COLO829 (cell line): ENCODE data around the gene ZNF148.
A peak's percentile ranks its signal among the peaks of the same experiment; 100 is the strongest.
"Not testable (repeated sequence)": the region's sequence is repeated elsewhere in the genome, so short reads cannot be mapped to it uniquely, and the experiment has no call there.

Experiments used
- DNase-seq: peaks from one replicate; pipeline ENCODE4 v3.0.0; 2012; ENCODE audit warnings: low spot score

The ZNF148 gene, protein sequence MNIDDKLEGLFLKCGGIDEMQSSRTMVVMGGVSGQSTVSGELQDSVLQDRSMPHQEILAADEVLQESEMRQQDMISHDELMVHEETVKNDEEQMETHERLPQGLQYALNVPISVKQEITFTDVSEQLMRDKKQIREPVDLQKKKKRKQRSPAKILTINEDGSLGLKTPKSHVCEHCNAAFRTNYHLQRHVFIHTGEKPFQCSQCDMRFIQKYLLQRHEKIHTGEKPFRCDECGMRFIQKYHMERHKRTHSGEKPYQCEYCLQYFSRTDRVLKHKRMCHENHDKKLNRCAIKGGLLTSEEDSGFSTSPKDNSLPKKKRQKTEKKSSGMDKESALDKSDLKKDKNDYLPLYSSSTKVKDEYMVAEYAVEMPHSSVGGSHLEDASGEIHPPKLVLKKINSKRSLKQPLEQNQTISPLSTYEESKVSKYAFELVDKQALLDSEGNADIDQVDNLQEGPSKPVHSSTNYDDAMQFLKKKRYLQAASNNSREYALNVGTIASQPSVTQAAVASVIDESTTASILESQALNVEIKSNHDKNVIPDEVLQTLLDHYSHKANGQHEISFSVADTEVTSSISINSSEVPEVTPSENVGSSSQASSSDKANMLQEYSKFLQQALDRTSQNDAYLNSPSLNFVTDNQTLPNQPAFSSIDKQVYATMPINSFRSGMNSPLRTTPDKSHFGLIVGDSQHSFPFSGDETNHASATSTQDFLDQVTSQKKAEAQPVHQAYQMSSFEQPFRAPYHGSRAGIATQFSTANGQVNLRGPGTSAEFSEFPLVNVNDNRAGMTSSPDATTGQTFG

DNA sequence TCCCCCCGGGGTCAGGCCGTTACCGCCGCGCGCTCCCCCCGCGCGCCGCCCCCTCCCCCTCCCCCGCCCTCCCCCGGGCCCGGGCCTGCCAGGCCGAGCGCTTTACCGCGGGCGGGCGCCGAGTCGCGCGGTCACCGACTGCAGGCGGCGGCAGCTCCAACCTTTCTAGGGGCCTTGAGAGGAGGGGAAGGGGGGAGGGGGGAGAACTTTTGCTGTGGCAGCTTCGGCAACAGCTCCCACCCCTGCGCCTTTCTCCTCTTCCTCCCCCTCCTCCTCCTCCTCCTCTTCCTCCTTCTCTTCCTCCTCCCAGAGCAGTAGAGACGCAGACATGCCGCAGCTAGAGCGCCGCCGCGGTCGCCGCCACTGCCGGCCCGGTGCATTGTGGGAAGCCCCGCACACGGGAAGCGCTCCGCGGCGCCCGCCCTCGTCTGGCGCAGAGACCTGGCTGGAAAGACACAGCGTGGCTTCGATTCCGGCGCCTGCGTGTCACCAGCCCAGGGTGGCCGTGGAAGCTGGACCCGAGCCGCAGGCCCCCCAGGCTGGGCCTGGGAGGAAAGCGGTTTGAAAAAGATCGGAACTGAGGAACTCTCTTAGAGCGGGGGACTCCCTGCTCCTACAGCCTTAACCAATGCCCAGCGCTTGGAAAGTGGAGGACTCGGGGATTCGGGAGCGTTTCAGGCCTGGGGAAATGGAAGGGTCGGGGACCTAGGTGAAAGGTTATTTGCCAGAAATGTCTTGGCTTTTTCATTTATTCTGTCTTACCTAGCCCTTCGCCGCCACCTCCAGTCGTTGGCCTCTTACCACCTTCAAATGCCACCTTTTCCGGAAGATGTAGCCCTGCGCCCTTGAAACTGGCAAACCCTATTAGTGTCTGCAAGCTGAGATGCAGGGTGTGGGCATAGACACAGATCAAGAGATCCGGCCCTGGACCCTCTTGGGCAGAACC is at the start of gene ZNF148:
Gene ZNF148, minus strand, starts transcription at position 330 of the 946 bp plus-strand sequence. CDS start 61,685 bp downstream, outside the sequence.
- peak; percentile 86 for DNase-seq

DNA sequence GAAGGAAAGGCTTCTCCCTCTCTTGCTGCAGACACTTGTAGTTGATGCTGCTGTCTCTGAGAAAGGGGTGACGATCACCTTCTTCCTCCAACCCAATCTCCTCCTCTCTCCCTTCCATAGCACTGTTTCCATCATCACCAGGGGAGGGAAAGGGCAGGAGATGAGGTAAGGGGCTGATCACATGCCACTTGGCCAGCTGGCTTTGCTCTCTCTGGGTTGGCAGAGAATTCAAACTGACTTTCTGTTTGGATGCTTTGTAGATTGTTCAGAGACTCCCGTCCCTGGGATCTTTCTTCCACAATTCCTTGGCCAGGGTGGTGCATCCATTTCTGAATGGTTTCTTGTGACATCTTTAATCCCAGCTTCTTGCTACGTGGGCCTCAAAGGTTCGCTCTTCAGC is 43.2 kb upstream of the ZNF148 start:
- DNase-seq: no peak

DNA sequence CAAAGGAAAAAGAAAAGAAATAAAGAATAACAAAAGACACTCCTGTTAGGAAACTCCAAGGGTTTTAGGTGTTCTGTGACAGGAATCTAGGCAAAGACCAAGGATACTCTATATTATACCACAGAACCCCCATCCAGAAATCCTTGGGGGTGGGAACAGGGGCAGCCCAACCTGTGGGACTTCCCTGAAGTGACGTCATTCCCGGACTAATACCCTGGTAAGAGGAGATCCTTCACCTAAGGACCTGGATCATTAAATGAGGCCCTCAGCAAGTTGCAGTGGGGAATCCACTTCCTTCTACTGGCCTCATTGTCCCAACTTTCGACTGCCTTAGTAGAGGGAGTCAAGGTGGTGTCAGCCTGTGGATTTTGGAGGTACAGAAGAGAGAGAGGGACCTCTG is 41.1 kb upstream of the ZNF148 start:
- no peak for DNase-seq

DNA sequence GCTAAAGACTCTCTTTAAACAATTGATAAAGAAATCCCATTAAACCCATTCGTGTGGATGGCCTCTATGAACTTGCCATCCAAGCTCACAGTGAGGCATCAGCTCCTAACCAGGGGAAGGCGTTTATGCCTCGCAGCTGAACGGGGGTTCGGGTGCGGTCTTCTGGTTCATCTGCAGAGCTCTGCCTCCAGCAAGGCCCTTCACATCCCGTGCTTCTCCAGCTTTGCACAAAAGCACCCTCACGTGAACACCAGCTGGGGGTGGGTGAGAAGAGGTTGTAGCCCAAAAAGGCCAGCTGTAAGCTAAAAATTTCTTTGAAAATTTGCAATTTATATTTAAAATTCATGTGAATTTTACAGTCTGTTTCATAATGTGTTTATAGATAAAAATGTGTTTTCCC is 39.5 kb upstream of the ZNF148 start:
- no peak for DNase-seq

DNA sequence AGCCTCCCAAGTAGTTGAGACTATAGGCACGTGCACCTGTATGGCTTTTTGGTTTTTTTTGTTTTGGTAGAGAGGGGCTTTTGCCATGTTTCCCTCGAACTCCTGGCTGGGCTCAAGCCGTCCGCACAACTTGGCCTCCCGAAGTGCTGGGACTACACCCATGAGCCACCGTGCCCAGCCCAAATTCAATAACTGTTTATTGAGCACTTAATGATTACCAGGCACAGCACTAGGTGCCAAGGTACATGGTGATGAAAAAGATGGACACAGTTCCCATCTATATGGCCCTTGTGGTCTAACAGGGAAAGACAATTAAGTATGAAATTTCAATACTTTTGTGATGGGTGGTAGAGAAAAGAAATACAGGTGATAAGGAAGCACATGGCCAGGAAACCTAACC is 35.8 kb upstream of the ZNF148 start:
- no peak for DNase-seq

DNA sequence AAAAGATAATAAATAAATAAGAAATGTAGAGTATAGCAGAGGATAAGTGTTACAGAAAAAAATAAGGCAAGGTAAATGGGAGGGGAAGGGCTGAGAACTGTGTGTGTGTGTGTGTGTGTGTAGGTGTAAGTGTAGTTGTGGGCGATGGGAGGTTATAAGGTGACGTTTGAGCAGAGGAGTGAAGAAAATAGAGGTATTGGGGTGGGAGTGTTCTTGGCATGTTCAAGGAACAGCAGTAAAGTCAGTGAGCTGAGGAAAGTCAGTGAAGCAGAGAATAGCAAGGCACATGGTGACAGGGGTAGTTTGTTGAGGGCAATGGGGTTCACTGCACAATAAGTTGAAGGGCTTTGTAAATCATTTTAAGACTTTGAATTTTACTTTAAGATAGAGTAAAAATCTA is 30.9 kb upstream of the ZNF148 start:
- no peak for DNase-seq

DNA sequence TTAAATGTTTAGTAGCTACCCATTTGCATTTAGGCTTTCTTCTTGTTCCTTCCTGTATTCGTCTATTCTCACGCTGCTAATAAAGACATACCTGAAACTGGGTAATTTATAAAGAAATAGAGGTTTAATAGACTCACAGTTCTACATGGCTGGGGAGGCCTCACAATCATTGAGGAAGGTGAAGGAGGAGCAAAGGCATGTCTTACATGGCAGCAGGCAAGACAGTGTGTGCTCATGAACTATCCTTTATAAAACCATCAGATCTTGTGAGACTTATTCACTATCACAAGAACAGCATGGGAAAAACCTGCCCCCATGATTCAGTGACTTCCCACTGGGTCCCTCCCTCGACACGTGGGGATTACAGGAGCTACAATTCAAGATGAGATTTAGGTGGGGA is 30.4 kb upstream of the ZNF148 start:
- not testable (repeated sequence) for DNase-seq

DNA sequence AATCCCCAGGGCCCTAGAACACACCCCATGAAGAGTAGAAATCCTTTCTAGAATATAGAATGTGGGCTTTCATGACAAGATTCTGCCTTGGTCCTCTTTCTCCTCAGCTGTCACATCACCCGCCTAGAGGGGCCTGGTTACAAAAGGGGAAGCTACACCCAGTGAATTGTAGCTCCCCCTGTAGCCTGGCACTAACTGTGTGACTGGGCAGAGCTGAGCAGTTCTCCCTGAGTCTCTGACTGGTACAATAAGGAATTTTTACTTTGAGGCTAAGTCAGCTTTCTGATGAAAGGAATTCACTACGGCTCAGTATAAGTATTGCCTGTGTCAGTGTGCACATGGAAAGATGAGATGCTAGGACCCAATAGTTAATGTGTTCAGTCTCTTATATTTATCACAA is 28.7 kb upstream of the ZNF148 start:
- DNase-seq: no peak

DNA sequence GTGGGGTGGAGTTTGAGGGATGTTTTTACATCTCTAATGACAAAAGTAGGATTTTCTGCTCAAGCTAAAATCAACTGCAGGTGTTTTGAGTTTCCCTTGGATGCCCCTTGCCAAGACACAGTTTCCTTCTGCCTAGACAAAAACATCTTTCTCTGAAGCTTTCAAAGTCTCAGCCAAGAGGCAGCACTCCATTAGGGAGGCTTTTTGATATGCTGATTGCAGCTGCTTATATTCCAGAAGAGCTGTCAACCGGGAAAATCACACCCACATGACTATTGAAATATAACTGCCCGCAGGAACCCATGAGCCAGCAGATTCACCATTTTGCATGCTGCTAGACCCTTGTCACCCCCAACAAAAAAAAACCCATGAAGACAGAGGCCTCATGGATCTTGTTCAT is 27.5 kb upstream of the ZNF148 start:
- DNase-seq: no peak

DNA sequence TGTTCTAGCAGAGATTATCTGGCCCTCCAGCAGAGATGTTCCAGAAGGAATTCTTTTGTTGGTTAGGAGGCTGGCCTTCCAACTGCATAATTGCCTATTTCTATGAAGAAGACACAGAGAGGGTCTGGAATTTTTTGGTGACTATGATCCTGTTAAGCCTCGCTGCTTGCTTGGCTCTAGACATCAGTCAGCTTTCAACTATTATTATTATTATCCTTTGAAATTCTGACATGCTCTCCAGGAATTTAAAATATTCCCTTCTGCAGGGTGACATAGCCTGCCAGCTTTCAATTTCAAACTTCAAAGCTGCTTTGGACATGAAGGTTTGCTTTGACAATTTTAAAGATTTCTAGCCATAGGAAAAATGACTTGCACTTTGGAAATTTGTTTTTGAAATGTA is 26.3 kb upstream of the ZNF148 start:
- no peak for DNase-seq

DNA sequence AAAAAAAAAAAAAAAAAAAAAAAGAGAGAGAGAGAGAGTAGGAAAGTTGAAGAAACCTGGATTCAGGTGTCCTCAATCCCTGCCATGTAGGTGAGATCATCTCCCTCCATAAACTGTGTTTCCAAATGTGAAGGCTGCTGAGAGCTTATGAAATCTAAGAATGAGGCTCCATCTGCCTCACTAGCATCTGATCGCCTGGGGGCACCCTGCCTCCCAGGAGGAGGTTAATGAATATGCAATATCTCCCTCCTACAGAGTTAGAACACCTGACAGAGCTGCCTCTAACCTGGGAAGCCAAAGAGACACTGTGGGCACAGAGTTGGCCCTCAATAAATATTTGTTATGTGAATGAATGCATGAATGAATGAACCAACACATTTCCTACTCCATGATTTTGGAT is 23.8 kb upstream of the ZNF148 start:
- DNase-seq: no peak

DNA sequence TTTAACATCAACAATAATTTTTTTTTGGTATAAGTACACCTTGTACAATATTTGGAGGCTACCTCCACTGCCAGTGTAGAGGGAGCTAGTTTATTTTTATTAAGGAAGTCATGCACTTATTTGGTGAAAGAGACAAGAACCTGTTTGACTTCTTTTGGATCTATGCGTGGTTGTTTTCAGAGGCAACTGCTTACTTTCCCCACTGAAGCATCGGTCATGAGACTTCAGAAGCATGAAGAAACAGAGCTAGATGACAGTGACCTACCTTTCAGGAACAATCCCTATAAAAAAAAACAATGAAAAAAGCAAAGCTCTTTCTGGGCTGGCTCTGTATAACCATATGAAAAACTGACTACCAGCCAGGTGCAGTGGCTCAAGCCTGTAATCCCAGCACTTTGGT is 20.0 kb upstream of the ZNF148 start:
- DNase-seq: no peak

DNA sequence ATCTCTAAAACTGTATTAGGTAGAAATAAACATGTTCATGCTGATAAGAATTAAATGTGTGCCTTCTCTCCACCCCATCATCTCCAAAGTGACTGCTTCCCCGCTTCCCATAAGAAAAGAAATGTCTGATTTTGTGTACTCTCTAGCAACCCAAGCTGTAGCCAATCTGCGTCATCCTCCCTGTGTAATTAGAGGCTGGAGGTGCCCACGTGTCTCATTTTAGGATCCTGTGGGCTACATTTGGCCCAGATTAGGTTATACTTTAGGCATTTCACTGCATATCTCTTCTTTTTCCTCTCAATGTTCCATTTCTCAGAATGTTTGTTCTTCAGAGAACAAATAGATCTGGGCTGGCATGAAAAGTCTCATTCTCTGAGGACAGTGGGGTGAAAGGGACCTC is 19.3 kb upstream of the ZNF148 start:
- no peak for DNase-seq

DNA sequence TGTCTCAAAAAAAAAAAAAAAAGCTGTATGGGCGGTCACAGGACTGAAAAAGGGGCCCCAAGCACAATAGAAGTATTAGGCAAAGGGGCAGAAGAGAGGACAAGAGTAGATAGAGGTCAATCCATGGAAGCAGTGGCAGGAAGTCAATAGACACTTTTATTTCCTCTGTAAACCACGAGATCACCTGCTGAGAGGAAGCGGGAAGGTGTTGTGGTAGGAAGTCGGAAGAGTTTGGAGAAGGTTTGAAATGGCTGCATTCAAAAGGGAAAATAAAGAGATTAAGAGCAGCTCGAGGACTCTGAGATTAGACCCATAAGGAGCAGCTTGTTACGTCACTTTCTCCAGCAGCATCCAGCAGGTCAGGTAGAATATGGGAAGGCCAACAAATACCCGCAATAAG is 14.2 kb upstream of the ZNF148 start:
- no peak for DNase-seq

DNA sequence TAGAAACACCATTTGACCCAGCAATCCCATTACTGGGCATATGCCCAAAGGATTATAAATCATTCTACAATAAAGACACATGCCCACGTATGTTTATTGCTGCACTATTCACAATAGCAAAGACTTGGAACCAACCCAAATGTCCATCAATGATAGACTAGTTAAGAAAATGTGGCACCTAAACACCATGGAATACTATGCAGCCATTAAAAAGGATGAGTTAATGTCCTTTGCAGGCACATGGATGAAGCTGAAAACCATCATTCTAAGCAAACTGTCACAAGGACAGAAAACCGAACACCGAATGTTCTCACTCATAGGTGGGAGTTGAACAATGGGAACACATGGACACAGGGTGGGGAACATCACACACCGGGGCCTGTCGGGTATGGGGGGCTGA is 13.2 kb upstream of the ZNF148 start:
- DNase-seq: not testable (repeated sequence)

DNA sequence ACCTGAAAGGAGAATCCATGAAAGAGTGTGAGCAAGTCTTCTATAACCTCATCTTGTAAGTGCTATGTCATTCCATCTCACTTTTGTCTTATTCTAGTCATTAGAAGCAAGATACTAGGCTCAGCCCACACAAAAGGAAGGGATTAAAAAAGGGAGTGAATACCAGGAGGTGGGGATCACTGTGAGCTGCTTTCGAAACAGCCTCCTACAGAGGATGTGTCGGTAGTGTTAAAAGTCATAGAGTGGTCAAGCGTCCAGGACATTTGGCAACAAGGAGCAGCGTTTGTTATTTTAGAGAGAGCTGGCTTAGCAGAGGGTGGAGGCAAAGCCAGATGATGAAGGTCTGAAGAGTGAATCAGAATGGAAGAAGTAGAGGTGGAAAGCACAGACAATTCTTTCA is 11.7 kb upstream of the ZNF148 start:
- DNase-seq: no peak

DNA sequence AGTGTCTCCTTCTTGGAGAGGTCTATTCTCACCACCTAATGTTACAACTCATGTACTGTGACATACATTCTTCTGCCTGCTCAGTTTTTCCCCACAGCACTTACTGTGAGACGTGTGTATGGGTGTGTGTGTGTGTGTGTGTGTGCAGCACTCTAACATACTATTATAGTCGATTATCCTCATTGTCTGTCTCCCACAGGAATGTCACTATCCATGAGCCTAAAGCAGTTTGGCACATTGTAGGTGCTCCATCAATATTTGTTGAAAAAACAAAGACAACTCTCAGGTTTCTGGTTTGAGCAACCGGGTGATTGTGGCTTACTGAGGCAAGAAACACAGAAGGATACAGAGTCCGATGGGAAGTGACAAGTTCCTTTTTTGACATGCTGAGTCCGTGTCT is 8.6 kb upstream of the ZNF148 start:
- DNase-seq: no peak

DNA sequence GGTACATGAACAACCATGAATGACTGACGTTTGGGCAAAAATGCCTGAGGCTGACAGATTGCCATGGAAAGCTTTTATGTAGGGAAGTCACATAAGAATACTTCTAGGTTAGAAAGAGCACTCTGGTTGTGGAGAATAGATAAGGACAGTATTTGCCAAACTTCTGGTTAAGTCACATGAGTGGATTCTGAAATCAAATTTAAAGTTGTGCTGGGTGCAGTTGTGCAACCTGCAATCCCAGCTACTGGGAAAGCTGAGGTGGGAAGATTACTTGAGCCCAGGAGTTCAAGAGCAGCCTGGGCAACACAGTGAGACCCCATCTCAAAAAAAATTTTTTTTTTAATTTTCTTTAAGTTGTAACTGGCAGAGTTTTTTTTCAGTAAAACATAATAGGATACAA is 7.2 kb upstream of the ZNF148 start:
- no peak for DNase-seq

DNA sequence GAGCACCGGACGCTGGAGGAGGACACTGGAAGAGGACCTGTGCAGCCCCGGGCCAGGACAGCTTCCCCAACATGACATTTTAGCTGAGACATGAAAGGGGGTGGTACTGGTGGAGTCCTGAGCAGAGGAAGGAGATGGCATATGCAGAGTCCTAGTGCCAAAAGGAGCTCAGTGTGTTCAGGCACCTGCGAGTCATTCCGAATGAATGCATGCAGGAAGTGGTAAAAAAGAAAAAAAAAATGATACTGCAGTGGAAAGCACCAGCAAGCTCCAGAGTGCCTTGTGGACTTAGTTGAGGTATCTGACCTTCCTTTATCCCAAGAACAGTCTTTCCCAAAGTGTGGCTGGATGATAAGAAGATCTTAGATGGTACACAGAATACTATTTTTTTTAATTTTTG is 6.6 kb upstream of the ZNF148 start:
- DNase-seq: no peak

DNA sequence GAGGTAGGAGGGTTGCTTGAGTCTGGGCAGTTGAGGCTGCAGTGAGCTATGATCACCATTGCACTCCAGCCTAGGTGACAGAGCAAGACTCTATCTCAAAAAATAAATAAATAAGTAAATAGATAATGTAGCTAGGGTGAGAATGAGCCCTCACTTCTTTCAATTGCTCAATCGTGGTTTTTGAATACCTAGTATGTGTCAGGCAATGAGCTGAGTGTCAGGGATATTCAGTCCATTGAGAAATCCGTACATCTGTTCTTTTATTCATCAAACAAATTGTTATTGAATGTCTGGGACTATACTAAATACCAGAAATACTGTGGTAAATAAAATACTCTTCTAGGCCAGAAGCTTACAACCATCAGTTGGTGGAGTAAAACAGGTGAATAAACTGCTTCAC is 6.2 kb upstream of the ZNF148 start:
- no peak for DNase-seq

DNA sequence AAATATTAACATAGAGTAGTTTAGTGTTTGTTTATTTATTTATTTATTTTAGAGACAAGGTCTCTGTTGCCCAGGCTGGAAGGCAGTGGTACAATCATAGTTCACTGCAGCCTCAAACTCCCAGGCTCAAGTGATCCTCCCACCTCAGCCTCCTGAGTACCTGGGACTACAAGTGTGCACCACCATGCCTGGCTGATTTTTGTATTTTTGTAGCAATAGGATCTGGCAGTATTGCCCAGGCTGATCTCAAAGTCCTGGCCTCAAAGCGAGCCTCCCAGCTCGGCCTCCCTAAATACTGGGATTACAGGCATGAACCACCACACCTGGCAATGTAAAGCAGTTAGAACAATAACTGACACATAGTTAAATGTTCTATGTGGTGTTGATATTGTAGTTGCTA is 4.4 kb upstream of the ZNF148 start:
- no peak for DNase-seq

DNA sequence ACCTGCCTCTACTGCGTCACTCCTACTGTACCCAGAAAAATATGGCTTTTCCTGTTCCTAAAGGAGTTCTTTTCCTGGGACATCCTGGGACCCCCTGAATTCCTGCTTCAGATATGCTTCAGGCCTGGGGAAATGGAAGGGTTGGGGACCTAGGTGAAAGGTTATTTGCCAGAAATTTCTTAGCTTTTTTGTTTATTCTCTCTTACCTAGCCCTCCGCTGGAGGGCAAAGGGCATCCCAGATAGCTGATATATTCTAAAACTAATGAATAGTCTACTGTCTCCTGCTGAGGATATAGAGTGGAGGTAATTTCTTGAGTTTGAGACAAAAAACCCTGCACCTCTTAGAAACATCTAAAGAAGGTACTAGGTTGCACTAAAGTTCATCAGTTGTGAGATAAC is 3.6 kb upstream of the ZNF148 start:
- DNase-seq: no peak
